Keratinocyte (primary cell): Measurements from ENCODE around the gene GLCE.

Experiments used
- CTCF ChIP-seq, 3 experiments: IDR thresholded peaks in 1 of 3; conservative IDR thresholded peaks in 1 of 3; optimal IDR thresholded peaks in 1 of 3; 2 replicates in 2 of 3; 3 replicates in 1 of 3; pipeline versions ENCODE3 to v1.5.1; 2011; ENCODE audit warnings: low read length in 3 of 3, mild to moderate bottlenecking in 3 of 3, moderate library complexity in 2 of 3, control low read depth in 1 of 3, inconsistent platforms in 1 of 3; ENCODE audit not compliant: insufficient read depth in 2 of 3; ENCODE audit errors: extremely low read depth in 1 of 3
- EZH2 ChIP-seq: IDR thresholded peaks from one replicate; pipeline ENCODE4 v1.6.1; 2012; ENCODE audit warnings: inconsistent platforms, mild to moderate bottlenecking, low read length, moderate library complexity

DNA sequence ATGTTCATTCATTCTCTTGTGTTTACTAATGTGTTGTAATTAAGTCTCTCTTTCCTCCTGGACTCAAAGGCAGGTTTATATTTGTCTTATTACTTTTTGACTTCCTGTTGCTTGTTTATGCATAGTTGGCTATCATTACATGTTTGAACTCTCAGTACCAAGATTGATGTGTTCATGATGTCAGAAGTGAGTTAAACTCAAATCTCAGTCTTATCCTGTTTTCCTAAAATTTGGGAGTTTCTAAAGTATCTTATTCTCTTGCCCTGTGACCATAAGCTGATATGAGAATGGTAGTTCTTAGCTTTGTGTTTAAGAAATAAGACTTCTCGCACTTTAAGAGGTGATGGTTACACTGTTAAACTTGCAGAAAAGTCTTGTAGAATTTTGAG is 5.2 kb downstream of the GLCE start:
- TF ChIP-seq CTCF (optimal IDR thresholded peaks at IDR 0.05 in 1 of 3, IDR thresholded peaks at IDR 0.05 in 1 of 3, conservative IDR thresholded peaks at IDR 0.05 in 1 of 3; ENCODE audit: extremely low read depth in 1 of 3, insufficient read depth in 2 of 3, low read length in 3 of 3) = no peak
- TF ChIP-seq EZH2 = no peak
